NCI-H1694 (cell line): Measurements from ENCODE around the gene AKT2.

Experiments used
- DNase-seq: peaks from one replicate; lab custom pipeline; 2025; lab: John Stamatoyannopoulos, UW

The AKT2 gene

DNA sequence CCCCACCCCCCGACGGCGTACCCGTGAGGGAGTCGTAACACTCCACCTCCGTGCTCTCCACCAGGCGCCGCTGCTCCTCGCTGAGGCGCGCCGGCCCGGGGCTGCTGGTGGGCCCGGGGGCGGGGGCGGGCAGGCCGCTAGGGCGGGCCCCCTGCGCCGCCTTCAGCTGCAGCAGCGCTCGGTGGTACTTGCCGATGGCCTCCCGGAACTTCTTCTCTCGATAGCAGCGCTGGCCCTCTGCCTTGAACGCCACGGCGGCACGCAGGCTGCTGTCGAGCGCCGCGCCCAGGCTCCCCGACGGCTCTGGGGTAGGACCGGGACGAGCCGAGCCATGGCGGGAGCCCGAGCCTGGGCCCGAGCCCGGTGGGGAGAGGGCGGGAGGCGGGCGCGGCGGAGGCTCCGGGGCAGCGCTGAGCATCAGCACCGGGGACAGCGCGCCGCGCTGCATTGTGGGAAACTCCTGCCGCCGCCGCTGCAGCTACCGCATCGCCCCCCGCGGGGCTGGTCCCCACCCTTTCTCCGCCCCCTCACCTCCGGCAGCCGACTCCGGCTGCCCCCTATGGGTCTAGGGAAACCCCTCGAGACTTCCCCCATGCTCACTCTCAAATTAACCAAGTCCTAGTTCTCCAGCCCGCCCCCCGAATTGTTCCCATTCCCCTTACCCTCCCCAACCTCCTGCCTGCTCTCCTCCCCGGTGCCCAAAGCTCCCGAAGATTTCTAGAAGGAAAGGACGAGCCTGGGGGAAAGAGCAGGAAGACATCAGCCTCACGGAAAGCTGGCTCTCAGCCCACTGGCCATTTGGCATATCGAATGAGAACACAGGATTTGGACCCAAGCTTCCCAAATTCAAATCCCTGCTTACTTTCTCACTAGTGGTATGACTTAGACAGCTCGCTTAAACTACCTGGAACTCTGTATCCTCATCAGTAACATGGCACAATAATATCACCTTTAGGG, 66.9 kb downstream of the AKT2 start, which contains the start of gene TTC9B:
Gene TTC9B (minus strand): TSS at position 451 of the 957 bp plus-strand sequence. CDS start 3 bp downstream, at position 448.
- DNase-seq = no peak

- DNase-seq = peak; percentile 9
These were observed 67.9 kb downstream of the AKT2 start for GRCh38 chr19:40217027-40217810.

DNA sequence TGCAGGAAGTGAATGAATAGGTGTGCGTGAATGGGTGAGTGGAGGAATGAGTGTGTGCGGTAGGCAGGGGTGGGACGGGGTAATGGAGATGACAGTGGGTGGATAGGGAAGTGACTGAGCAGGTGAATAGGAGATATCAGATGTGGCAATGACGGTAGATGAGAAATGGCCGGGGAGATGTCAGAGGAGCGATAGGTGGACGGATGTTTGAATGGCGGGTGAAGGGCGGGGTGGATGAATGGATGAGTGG, 68.4 kb downstream of the AKT2 start:
- DNase-seq = no peak

- no peak for DNase-seq
These were observed 69.0 kb downstream of the AKT2 start for GRCh38 chr19:40216013-40216776.

- no peak for DNase-seq
These were observed 70.2 kb downstream of the AKT2 start for GRCh38 chr19:40214936-40215335.

- no peak for DNase-seq
These were observed 71.1 kb downstream of the AKT2 start for GRCh38 chr19:40213882-40214570.

GRCh38 chr19:40213251-40213829, 71.8 kb downstream of the AKT2 start:
- DNase-seq = no peak

GRCh38 chr19:40210889-40211288, 74.3 kb downstream of the AKT2 start:
- no peak for DNase-seq

DNA sequence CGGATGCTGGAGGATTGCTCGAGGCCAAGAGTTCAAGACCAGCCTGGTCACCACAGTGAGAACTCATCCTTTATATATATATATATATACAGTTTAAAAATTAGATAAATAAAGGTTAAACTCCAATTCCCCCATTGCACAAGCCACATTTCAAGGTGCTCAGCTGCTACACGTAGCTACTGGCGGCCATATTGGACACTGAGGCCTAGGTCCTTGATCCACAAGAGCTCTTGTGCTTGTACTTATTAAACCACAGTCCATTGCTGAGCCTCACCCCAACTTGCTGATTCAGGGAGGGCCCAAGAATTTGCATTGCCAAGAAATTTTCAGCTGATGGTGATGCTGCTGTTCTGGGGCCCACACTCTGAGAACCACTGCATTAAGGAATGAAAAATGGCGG, 76.5 kb downstream of the AKT2 start:
- no peak for DNase-seq

- DNase-seq = no peak
These were observed 79.4 kb downstream of the AKT2 start for GRCh38 chr19:40205760-40206159.

- DNase-seq = no peak
These were observed 80.8 kb downstream of the AKT2 start for GRCh38 chr19:40204381-40204780.

DNA sequence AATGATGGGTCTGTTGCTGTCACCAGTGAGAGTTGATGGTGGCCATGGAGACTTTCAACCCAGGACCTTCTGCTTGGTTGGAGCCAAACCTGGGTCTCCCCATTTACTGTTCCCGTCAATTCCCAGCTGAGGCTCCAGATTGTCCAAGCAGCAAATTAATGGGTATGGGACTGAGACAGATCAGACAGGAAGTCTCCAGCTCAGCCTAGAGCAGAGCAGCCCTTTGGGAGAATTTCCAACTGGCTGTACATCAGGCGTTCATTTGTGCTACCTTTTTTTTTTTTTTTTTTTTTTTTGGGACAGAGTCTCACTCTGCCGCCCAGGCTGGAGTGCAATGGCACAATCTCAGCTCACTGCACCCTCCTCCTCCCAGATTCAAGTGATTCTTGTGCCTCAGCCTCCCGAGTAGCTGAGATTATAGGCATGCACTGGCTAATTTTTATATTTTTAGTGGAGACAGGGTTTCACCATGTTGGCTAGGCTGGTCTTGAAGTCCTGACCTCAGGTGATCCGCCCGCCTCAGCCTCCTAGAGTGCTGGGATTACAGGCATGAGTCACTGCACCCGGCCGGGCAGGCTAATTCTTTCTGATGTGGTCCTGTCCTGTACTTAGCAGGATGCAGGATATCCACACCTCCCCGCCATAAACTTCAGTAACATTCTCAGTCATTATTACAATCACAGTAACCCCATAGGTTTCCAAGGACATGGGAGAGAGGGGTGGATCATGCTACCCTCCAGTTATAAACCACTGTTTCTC, 84.6 kb downstream of the AKT2 start:
- DNase-seq = no peak

GRCh38 chr19:40198272-40198990, 86.7 kb downstream of the AKT2 start:
- DNase-seq = no peak

DNA sequence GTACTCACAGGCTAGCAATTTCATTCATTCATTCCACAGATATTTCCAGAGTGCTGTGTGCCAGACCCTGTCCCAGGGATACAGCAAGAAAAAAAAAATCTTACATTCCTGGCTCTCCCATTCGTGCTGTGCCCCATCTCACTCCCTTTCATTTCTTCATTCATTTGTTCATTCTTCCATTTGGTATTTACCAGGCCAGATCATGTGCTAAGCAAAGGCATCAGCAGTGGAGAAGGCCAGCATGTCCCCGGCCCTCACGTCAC, 91.6 kb downstream of the AKT2 start:
- no peak for DNase-seq

DNA sequence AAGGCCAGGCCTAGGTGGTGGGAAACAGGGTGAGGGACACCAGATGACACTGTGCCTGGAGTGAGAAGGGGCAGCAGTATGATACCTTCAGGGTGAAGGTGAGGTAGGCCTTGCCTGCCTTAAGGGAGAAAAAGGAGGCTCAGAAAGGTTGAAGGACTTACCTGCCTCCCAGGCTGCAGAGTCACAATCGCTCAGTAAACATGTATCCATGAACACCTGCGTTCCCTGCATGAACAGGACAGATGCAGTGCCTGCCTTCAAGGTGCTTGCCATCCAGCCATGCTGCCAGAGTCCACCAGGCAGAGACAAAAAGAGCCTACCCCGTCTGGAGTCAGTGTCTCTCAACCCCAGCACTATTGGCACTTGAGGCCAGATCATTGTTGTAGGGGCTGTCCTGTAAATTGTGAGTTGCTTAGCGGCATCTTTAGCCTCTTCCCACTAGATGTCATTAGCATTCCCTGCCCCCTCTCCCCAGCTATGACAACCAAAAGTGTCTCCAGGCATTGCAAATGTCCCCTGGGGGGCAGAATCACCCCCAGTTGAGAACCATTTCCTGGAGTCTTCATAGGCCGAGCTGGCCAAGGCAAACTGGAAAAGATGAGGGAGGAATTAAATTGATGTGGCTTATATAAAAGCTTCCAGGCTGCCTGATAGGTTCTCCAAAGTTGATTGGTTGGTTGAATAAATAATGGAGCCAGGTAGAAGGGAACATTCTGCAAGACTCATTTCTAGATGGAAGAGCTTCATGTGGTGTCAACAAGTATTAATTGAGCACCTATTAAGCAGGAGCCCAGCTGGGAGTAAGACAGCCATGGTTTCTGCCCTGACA, 92.2 kb downstream of the AKT2 start:
- no peak for DNase-seq

DNA sequence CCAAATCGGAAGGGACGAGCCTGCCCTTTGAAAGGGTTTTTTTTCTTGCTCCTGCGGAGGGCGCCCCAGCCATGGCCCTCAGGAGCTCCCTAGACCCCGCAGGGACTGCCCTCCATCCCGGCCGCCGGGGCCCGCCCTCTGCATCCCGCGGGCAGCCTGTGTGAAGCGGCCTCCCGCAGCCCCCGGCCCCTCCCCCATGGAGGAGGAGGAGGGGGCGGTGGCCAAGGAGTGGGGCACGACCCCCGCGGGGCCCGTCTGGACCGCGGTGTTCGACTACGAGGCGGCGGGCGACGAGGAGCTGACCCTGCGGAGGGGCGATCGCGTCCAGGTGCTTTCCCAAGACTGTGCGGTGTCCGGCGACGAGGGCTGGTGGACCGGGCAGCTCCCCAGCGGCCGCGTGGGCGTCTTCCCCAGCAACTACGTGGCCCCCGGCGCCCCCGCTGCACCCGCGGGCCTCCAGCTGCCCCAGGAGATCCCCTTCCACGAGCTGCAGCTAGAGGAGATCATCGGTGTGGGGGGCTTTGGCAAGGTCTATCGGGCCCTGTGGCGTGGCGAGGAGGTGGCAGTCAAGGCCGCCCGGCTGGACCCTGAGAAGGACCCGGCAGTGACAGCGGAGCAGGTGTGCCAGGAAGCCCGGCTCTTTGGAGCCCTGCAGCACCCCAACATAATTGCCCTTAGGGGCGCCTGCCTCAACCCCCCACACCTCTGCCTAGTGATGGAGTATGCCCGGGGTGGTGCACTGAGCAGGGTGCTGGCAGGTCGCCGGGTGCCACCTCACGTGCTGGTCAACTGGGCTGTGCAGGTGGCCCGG, 93.1 kb downstream of the AKT2 start:
- no peak for DNase-seq

GRCh38 chr19:40190891-40191835, 94.0 kb downstream of the AKT2 start, which contains the start of gene MAP3K10:
TSS of gene MAP3K10 (plus strand) at chr19:40191426. CDS start at chr19:40192032, 606 bp downstream.
- peak; percentile 47 for DNase-seq
